H1 (cell line): ENCODE results near the gene GJB6. TPM values are rescaled to one million over a fixed set of nuclear protein-coding genes. Genes with fewer than 3 reads are reported as not detected.

Experiments used
- CTCF ChIA-PET: fragments of 300-600 bp; sonication (Branson Sonifier 250); formaldehyde crosslinking; loops from one replicate; lab custom pipeline; 2021; ENCODE audit not compliant: partially characterized antibody; lab: Charles Lee
- POLR2A ChIA-PET: fragments of 300-600 bp; sonication (Branson Sonifier 250); formaldehyde crosslinking; loops from one replicate; lab custom pipeline; 2021; ENCODE audit warnings: inconsistent platforms; ENCODE audit not compliant: partially characterized antibody; lab: Charles Lee
- DNase-seq, 2 experiments: peaks; one replicate each; pipeline versions ENCODE4 v3.0.0 to v3.0.0-alpha.2; 2010 to 2022; ENCODE audit warnings: low spot score in 2 of 2, low read depth in 1 of 2, mixed read lengths in 1 of 2
- FAIRE-seq: peaks from 2 replicates; lab custom pipeline; 2011; peaks lifted over from hg19 to GRCh38; lab: Jason Lieb, UNC
- H2AFZ ChIP-seq: 2 replicates; pipeline ENCODE4 v1.8.1; 2012; ENCODE audit warnings: low read length, inconsistent platforms
- H2AK5ac ChIP-seq: 2 replicates; pipeline ENCODE4 v1.6.1; 2013; ENCODE audit warnings: low read depth, low read length
- H2BK120ac ChIP-seq: replicated peaks from 2 replicates; pipeline ENCODE3; 2013; ENCODE audit warnings: low read depth, low read length, inconsistent platforms
- H2BK12ac ChIP-seq: 2 replicates; pipeline ENCODE4 v1.6.1; 2013; ENCODE audit warnings: low read depth, low read length
- H2BK15ac ChIP-seq: 2 replicates; pipeline ENCODE4 v1.6.1; 2013; ENCODE audit warnings: low read length
- H2BK20ac ChIP-seq: 2 replicates; pipeline ENCODE4 v1.6.1; 2013; ENCODE audit warnings: low read length
- H2BK5ac ChIP-seq: 2 replicates; pipeline ENCODE4 v1.6.1; 2013; ENCODE audit warnings: low read depth, low read length
- H3K14ac ChIP-seq: 2 replicates; pipeline ENCODE4 v1.6.1; 2013; ENCODE audit warnings: inconsistent platforms; ENCODE audit not compliant: insufficient read length
- H3K18ac ChIP-seq: 2 replicates; pipeline ENCODE4 v1.6.1; 2013; ENCODE audit warnings: low read length; ENCODE audit errors: extremely low read depth
- H3K23ac ChIP-seq: 2 replicates; pipeline ENCODE4 v1.6.1; 2013; ENCODE audit warnings: inconsistent platforms; ENCODE audit not compliant: insufficient read length
- H3K23me2 ChIP-seq: 2 replicates; pipeline ENCODE4 v1.6.1; 2013; ENCODE audit warnings: low read depth, low read length
- H3K27ac ChIP-seq: 2 replicates; pipeline ENCODE4 v1.6.1; 2011; ENCODE audit warnings: low read depth, low read length, inconsistent platforms
- H3K27me3 ChIP-seq, 4 experiments: replicated peaks in 1 of 4; 1 replicate in 1 of 4; 2 replicates in 3 of 4; pipeline versions ENCODE4 v1.6.1 to v1.8.1; 2011 to 2013; ENCODE audit warnings: low read length in 3 of 4, mild to moderate bottlenecking in 3 of 4, inconsistent platforms in 2 of 4, mixed read lengths in 2 of 4, moderate library complexity in 1 of 4; ENCODE audit not compliant: control insufficient read depth in 3 of 4, insufficient read depth in 3 of 4; ENCODE audit errors: extremely low read depth in 1 of 4
- H3K36me3 ChIP-seq, 4 experiments: 2 replicates each; pipeline versions ENCODE4 v1.6.1 to v1.8.1; 2011 to 2013; ENCODE audit warnings: mild to moderate bottlenecking in 4 of 4, low read length in 3 of 4, moderate library complexity in 2 of 4, control low read depth in 1 of 4, inconsistent platforms in 1 of 4; ENCODE audit not compliant: insufficient read depth in 4 of 4, control insufficient read depth in 2 of 4
- H3K4ac ChIP-seq: replicated peaks from 2 replicates; pipeline ENCODE3; 2013; ENCODE audit warnings: low read length, low read depth, mixed read lengths, inconsistent platforms; ENCODE audit not compliant: insufficient read length
- H3K4me1 ChIP-seq, 4 experiments: replicated peaks in 1 of 4; 1 replicate in 1 of 4; 2 replicates in 3 of 4; pipeline versions ENCODE4 v1.6.1 to v1.8.1; 2011 to 2013; ENCODE audit warnings: low read length in 3 of 4, inconsistent platforms in 2 of 4, mixed read lengths in 1 of 4; ENCODE audit not compliant: insufficient read depth in 4 of 4, control insufficient read depth in 3 of 4
- H3K4me2 ChIP-seq, 2 experiments: 2 replicates each; pipeline versions ENCODE4 v1.6.1 to v1.8.1; 2011 to 2013; ENCODE audit warnings: low read depth in 2 of 2, low read length in 2 of 2, control low read depth in 1 of 2, inconsistent platforms in 1 of 2, mild to moderate bottlenecking in 1 of 2; ENCODE audit not compliant: insufficient read depth in 1 of 2
- H3K4me3 ChIP-seq, 4 experiments: fragments of 200-600, 300-600 bp in 1 of 4; sonication (generic), shearing (Covaris generic), sonication (Bioruptor Twin) in 1 of 4; 2 replicates each; pipeline versions ENCODE4 v1.5.1 to v1.8.1; 2011 to 2016; ENCODE audit warnings: low read length in 4 of 4, low read depth in 3 of 4, control low read depth in 2 of 4, inconsistent platforms in 2 of 4, mild to moderate bottlenecking in 2 of 4, mixed read lengths in 1 of 4, moderate library complexity in 1 of 4; ENCODE audit not compliant: insufficient read depth in 2 of 4; ENCODE audit errors: extremely low read depth in 1 of 4
- H3K56ac ChIP-seq: replicated peaks from 2 replicates; pipeline ENCODE3; 2013; ENCODE audit warnings: low read depth, mild to moderate bottlenecking, mixed read lengths, low read length, inconsistent platforms; ENCODE audit not compliant: insufficient read length
- H3K79me1 ChIP-seq: 2 replicates; pipeline ENCODE4 v1.6.1; 2013; ENCODE audit warnings: low read depth, low read length, control low read depth
- H3K79me2 ChIP-seq, 2 experiments: 2 replicates each; pipeline versions ENCODE4 v1.6.1 to v1.8.1; 2012 to 2013; ENCODE audit warnings: low read length in 2 of 2, mild to moderate bottlenecking in 2 of 2, inconsistent platforms in 1 of 2; ENCODE audit not compliant: insufficient read depth in 2 of 2, control insufficient read depth in 1 of 2
- H3K9ac ChIP-seq, 4 experiments: replicated peaks in 1 of 4; 1 replicate in 1 of 4; 2 replicates in 3 of 4; pipeline versions ENCODE4 v1.6.1 to v1.8.1; 2011 to 2013; ENCODE audit warnings: low read depth in 3 of 4, low read length in 3 of 4, control low read depth in 2 of 4, mild to moderate bottlenecking in 2 of 4, moderate library complexity in 2 of 4, inconsistent platforms in 1 of 4; ENCODE audit errors: extremely low read depth in 1 of 4
- H3K9me3 ChIP-seq, 2 experiments: 2 replicates each; pipeline versions ENCODE4 v1.6.1 to v1.8.1; 2012 to 2013; ENCODE audit warnings: mild to moderate bottlenecking in 2 of 2, moderate library complexity in 2 of 2, control low read depth in 1 of 2, inconsistent platforms in 1 of 2, low read depth in 1 of 2, low read length in 1 of 2, mixed read lengths in 1 of 2; ENCODE audit not compliant: insufficient read depth in 2 of 2
- H4K20me1 ChIP-seq, 2 experiments: replicated peaks in 1 of 2; 2 replicates each; pipeline versions ENCODE3 to v1.8.1; 2011 to 2013; ENCODE audit warnings: inconsistent platforms in 2 of 2, low read length in 2 of 2, mild to moderate bottlenecking in 1 of 2; ENCODE audit not compliant: insufficient read depth in 2 of 2, control insufficient read depth in 1 of 2
- H4K5ac ChIP-seq: 2 replicates; pipeline ENCODE4 v1.6.1; 2013; ENCODE audit warnings: low read length, low read depth, mixed read lengths, inconsistent platforms; ENCODE audit not compliant: insufficient read length
- H4K8ac ChIP-seq: 2 replicates; pipeline ENCODE4 v1.8.0; 2013; ENCODE audit warnings: mild to moderate bottlenecking, moderate library complexity, low read length, inconsistent platforms; ENCODE audit not compliant: insufficient read depth; ENCODE audit errors: extremely low read depth
- H4K91ac ChIP-seq: replicated peaks from 2 replicates; pipeline ENCODE3; 2013; ENCODE audit warnings: low read length, mixed read lengths, inconsistent platforms; ENCODE audit not compliant: insufficient read length
- BRCA1 ChIP-seq: IDR thresholded peaks from 2 replicates; pipeline ENCODE4 v1.6.1; 2012; ENCODE audit warnings: low read depth, low read length, improper control_type of control experiment
- CEBPB ChIP-seq: IDR thresholded peaks from 2 replicates; pipeline ENCODE4 v1.6.1; 2012; ENCODE audit warnings: low read depth, low read length
- CREB1 ChIP-seq: IDR thresholded peaks from 2 replicates; pipeline ENCODE4 v1.6.1; 2012; ENCODE audit warnings: inconsistent platforms
- CTBP2 ChIP-seq: IDR thresholded peaks from 2 replicates; pipeline ENCODE4 v1.7.0; 2011; ENCODE audit warnings: borderline replicate concordance, mild to moderate bottlenecking, moderate library complexity, mixed read lengths, low read length; ENCODE audit not compliant: insufficient read depth, insufficient read length
- GTF2F1 ChIP-seq: IDR thresholded peaks from 2 replicates; pipeline ENCODE4 v1.6.1; 2012; ENCODE audit warnings: low read depth, low read length, improper control_type of control experiment, borderline replicate concordance
- JUN ChIP-seq: IDR thresholded peaks from 2 replicates; pipeline ENCODE4 v1.6.1; 2011; ENCODE audit warnings: low read depth, mild to moderate bottlenecking, improper control_type of control experiment, low read length
- NANOG ChIP-seq: IDR thresholded peaks from 2 replicates; pipeline ENCODE4 v1.6.1; 2011; ENCODE audit warnings: low read length, low read depth, mild to moderate bottlenecking, inconsistent platforms; ENCODE audit not compliant: insufficient read depth, poor library complexity, severe bottlenecking
- SUZ12 ChIP-seq: fragments of 200-600 bp; sonication (generic); IDR thresholded peaks from 2 replicates; pipeline ENCODE4 v1.6.1; 2012; ENCODE audit warnings: mild to moderate bottlenecking, inconsistent platforms, low read length, moderate library complexity, mixed read lengths
- TAF7 ChIP-seq: optimal IDR thresholded peaks from 2 replicates; pipeline ENCODE3; 2011; ENCODE audit warnings: low read depth, mild to moderate bottlenecking, inconsistent platforms, low read length, moderate library complexity, borderline replicate concordance
- USF2 ChIP-seq: IDR thresholded peaks from 2 replicates; pipeline ENCODE4 v1.6.1; 2011; ENCODE audit warnings: low read length, improper control_type of control experiment
- ZNF274 ChIP-seq: IDR thresholded peaks from 2 replicates; pipeline ENCODE4 v1.7.0; 2012; ENCODE audit warnings: low read length, borderline replicate concordance; ENCODE audit errors: extremely low read depth
- WGBS, 2 experiments: shearing (Covaris generic) in 1 of 2; methylation state at CpG; one replicate each; pipeline versions ENCODE4 v1.1.6 to v1.1.7; 2013 to 2015; ENCODE audit warnings: low lambda C conversion rate in 2 of 2, mixed read lengths in 2 of 2, inconsistent platforms in 1 of 2, low coverage in 1 of 2, missing lambda C conversion rate in 1 of 2; ENCODE audit not compliant: insufficient replicate concordance in 2 of 2, insufficient coverage in 1 of 2, insufficient read length in 1 of 2; ENCODE audit errors: extremely low coverage in 1 of 2, missing lambda C conversion rate in 1 of 2; 5-methylcytosine and 5-hydroxymethylcytosine counted together
- polyA plus RNA-seq, 7 experiments: library from polyadenylated mRNA; depleted of rRNA in 3 of 7; stranded (reverse) in 5 of 7; unstranded in 2 of 7; fragments of >200 nt in 5 of 7; fragments of 200-250 nt in 2 of 7; gene quantifications; 1 replicate in 5 of 7; 2 replicates in 1 of 7; 4 replicates in 1 of 7; pipeline versions ENCODE4 v1.2.1 to v1.2.3, GENCODE V29; 2011 to 2013; ENCODE audit warnings: missing spikeins in 2 of 7, mixed read lengths in 2 of 7
- total RNA-seq: library from RNA; stranded (reverse); fragmentation: NEBNext Ultra II Directional; extraction: Animal tissue kit (Norgen Biotek cat#: 25700); gene quantifications from 2 replicates; pipeline ENCODE4 v1.2.1, GENCODE V29; 2021
- TF ChIP-seq, protein P1 (sequence below): IDR thresholded peaks from 2 replicates; pipeline ENCODE4 v1.6.1; 2012; ENCODE audit warnings: inconsistent platforms

GJB6 gene
- total and polyA plus RNA-seq, 2 of the 8 experiments (the other 6 are each of a cell fraction or from before 2014, with no cell fraction given) = not detected

DNA sequence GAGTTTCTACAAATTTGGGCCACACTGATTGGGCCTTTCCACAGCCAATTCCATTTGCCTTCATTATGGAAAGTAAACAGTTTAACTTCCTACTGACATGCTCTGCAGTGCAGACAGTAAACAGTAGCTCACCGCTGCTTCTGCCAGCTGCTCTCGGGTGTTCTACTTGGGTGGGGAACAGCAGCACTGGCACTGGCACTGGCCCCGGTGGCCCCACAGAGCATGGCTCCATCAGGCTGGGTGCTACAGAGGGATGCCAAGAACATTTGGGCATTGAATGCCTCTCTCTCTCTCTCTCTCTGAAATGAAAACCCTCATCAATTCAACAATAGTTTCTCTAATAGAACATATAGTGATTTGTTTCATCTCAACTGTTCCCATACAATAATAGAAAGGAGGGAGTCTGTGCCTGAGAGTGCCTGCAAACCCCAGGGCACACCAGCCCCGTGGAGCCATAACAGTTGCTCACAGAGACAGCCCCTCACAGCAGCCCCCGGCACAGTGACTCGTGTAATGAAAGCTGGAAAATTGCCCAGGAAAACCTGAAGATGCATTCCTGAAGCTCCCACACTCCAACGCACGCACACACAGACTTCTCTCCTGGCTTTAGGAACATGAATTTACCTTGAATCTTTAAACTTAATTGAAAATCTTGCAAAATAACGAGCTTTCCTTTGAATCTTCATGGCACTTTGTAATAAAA lies 38.2 kb upstream of the GJB6 start:
- H4K5ac ChIP-seq = no peak overlapping the region
- FAIRE-seq = no peak
- no peak overlapping the region for H2AK5ac ChIP-seq
- H3K4me3 ChIP-seq = no peak overlapping the region
- H2BK120ac ChIP-seq = no peak overlapping the region
- H3K9ac ChIP-seq = no peak overlapping the region
- DNase-seq = no peak
- no peak overlapping the region for H3K18ac ChIP-seq
- no peak overlapping the region for H3K4me2 ChIP-seq
- H4K91ac ChIP-seq = no peak overlapping the region
- H2BK12ac ChIP-seq = no peak overlapping the region
- CTCF ChIA-PET = interaction anchor here (1.2 kb wide), 1 partner anchor 24 kb away, joined by 3 read pairs; no protein-coding TSS in a partner anchor
- no peak overlapping the region for H3K23ac ChIP-seq
- H3K9me3 ChIP-seq = no peaks in the 10 kb centered on the region
- H3K56ac ChIP-seq = no peak overlapping the region
- H3K79me2 ChIP-seq = no peaks in the 10 kb centered on the region
- no peak overlapping the region for H3K27ac ChIP-seq
- H2BK20ac ChIP-seq = no peak overlapping the region
- H4K8ac ChIP-seq = no peak overlapping the region
- no peaks in the 10 kb centered on the region for H3K23me2 ChIP-seq
- no peak overlapping the region for H2BK15ac ChIP-seq
- no peaks in the 10 kb centered on the region for H3K79me1 ChIP-seq
- no peaks in the 10 kb centered on the region for H4K20me1 ChIP-seq
- no peaks in the 10 kb centered on the region for H3K36me3 ChIP-seq
- no peaks in the 10 kb centered on the region for H3K27me3 ChIP-seq
- no peak overlapping the region for H2AFZ ChIP-seq
- POLR2A ChIA-PET = no interaction called here
- WGBS, 2 experiments = 95% methylated on average over 9 of the region's 9 CpGs; no CpG with 5 or more reads in 1 of the 2 experiments
- no peak overlapping the region for H2BK5ac ChIP-seq
- no peak overlapping the region for H3K14ac ChIP-seq
- no peak overlapping the region for H3K4ac ChIP-seq
- no peaks in the 10 kb centered on the region for H3K4me1 ChIP-seq
- TF ChIP-seq CREB1 (no peak), SUZ12 (no peak), NANOG (no peak), JUN (no peak), GTF2F1 (no peak), CTBP2 (no peak), TAF7 (no peak), CEBPB (no peak), ZNF274 (no peak), USF2 (no peak), BRCA1 (no peak)
- TF ChIP-seq, protein P1, sequence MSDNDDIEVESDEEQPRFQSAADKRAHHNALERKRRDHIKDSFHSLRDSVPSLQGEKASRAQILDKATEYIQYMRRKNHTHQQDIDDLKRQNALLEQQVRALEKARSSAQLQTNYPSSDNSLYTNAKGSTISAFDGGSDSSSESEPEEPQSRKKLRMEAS = no peak
